Hematopoietic multipotent progenitor cell (in vitro differentiated cells): Measurements from ENCODE around the gene FBXW8. TPM values are rescaled to one million over a fixed set of nuclear protein-coding genes. Genes with fewer than 3 reads are reported as not detected.
"Not testable (repeated sequence)": the region's sequence is repeated elsewhere in the genome, so short reads cannot be mapped to it uniquely, and the experiment has no call there.

Experiments
- DNase-seq, 3 donors: peaks; one replicate each; pipeline ENCODE4 v3.0.0-alpha.2; 2011 to 2015; ENCODE audit warnings: low read depth in 2 of 3, low spot score in 2 of 3
- total RNA-seq: library from RNA; depleted of rRNA; stranded (reverse); fragments of >200 nt; gene quantifications from one replicate; pipeline ENCODE4 v1.2.3, GENCODE V29; 2012

FBXW8 gene
- total RNA-seq, 1 donor = 18.9 TPM

DNA sequence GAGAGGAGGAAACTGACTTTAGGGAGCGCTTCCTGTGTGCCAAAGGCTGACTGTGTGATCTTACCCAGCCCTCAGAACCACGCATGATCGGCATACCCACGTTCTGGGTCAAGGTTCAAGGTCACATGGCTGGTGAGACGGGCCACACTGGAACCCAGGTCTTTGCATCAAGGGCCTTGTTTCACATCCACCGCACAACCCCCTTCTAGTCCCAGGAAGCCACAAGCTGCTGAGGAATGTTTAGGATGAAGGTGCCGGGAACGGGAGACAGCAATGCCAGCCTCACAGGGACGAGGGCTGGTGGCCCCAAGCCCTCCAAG is 137.8 kb downstream of the FBXW8 start:
- DNase-seq = no peak

DNA sequence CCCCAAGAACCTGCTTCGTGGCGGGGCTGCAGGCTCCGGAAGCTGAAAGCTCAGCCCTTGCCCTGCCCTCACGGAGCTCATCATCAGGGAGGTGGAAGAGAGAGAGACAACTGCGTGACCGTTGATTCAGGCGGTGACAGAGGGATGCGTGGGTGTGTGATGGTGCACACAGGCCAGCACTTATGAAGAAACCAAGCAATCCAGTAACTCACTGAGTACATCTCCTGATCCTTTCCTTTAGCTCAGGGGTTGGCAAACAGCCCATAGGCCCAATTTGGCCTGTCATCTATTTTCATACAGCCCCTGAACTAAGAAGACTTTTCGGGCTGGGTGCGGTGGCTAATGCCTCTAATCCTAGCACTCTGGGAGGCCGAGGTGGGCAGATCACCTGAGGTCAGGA is 138.5 kb downstream of the FBXW8 start:
- DNase-seq = no peak

DNA sequence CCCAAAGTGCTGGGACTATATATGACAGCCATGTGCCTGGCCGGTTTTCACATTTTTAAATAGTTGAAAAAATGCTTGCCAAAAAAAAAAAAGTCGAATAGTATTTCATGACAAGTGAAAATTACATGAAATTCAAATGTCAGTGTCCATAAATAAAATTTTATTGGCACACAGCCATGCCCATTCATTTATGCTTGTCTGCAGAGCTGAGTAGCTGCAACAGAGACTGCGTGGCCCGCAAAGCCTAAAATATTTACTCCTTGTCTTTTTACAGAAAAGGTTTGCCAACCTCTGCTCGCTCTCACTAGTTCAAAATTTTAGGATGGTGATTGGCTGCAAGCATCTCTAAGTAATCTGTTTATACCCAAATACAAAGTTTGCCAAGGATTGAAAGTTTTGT is 139.3 kb downstream of the FBXW8 start:
- DNase-seq = no peak

DNA sequence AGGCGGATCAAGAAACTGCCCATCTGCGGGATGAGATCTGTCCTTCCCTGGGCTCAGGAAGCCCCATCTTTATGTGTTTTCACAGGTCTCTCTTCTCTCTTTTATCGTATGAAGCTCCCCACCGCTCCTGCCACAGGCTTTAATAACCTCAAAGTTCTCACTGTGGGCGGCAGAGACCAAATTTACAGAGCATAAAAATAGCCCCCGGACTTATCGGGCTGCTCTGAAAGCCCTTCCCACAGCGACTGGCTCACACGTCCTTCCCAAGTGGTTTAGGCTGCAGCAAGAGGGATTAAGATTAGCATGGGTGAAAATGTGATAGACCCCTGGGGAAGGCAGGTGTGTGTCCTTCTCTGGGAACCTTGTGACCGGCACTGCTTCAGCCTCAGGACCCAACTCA is 140.6 kb downstream of the FBXW8 start:
- no peak for DNase-seq

DNA sequence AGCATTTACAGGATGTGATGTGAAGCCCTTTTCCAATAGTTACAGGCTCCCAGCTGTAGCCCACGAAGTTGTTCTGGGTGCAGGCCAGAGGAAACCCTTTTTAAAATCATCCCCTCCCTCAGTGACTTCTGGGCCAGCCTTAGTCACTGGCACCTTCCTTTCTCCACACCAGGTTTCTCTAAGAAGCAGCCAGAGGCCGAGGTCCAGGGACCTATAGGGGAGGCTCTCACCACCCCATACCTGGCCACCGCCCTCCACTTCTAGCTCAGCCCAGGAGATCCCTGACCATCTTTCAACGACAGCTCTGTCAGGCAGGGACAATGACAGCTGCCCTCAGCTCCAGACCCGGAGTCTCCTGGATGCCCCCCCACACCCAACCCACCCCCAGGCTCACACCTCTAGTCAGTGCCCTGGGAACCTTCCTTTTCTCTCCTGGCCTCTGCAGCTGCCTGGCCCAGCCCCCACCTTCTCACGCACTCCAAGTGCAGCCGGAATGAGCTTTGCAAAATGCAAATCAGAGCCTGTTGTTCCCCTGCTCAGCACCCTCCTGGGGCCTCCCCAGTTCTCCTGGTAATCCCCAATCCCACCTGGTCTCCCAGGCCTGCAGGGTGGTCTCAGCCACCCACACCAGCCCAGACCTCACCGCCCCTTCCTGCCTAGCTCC is 141.8 kb downstream of the FBXW8 start:
- no peak for DNase-seq

DNA sequence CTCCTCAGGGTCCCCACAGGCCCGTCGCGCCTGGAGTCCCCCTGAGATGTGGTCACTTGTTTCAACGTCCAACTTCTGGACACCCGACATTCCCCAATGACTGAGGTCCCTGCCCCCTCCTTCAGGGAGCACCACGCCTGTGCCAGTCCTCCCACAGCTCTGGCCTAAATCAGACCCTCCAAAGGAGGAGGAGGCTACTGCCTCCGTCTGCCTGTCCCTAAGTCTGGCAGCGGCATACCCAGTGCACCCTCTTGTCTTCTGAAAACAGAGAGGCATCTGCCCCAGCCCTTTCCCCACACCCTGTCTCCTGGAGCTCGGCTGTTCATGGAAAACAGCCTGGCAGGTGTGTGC is 142.3 kb downstream of the FBXW8 start:
- no peak for DNase-seq

DNA sequence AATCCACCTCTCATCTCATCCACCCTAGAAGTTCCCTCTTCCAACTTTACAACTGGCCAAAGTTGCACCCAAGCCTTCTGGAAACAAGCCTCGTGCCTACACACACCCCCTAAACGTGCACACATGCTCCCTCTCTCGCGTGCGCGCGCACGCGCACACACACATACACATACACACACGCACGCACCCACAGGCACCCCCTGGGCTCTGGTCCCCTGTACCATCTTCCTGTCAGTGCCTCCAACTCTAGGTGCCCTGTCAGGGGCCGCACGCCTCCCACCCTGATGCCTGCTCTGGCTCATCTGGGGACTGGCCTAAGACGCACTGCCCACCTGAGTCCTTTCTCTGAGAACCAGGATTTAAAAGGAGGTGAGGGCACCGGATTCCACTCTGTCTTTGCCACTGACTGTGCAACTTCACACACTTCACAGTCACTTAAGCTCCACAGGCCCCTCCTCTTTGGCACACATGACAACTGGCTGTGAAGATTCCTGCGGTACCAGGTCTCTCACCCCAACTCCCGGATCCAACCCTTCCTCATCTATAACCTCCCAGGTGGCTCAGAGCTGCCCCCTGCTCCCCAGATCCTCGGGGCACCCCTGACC is 142.9 kb downstream of the FBXW8 start:
- DNase-seq = no peak

DNA sequence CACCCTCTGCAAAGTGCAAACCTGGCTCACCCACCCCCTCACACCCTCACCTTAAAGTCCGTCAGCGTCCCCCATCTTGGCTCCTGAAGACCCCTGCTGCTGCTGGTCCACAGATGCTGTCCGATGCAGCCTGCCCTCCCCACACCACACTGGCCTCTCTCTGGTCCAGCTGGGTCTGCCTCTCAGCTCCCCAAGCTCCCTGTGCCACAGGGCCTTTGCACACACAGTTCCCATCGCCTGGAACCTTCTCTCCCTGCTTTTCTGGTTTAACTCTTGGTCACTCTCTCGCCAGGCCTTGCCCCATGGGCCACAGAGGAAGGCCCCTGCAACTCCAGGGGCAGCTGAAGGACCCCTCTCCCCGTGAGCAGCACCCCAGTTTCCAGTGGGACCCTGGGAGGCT is 143.5 kb downstream of the FBXW8 start:
- no peak for DNase-seq

DNA sequence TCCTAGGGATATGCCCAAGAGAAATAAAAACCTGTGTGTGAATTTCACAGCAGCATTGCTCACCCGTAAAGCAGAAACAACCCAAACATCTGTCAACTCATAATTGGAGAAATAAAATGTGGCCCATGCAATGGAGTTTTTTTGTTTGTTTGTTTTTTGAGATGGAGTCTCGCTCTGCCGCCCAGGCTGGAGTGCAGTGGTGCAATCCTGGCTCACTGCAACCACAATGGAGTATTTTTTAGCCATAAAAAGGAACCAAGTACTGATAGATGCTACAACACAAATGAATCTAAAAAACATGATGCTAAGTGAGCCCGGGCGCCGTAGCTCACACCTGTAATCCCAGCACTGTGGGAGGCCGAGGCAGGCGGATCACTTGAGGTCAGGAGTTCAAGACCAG is 146.9 kb downstream of the FBXW8 start:
- not testable (repeated sequence) for DNase-seq

DNA sequence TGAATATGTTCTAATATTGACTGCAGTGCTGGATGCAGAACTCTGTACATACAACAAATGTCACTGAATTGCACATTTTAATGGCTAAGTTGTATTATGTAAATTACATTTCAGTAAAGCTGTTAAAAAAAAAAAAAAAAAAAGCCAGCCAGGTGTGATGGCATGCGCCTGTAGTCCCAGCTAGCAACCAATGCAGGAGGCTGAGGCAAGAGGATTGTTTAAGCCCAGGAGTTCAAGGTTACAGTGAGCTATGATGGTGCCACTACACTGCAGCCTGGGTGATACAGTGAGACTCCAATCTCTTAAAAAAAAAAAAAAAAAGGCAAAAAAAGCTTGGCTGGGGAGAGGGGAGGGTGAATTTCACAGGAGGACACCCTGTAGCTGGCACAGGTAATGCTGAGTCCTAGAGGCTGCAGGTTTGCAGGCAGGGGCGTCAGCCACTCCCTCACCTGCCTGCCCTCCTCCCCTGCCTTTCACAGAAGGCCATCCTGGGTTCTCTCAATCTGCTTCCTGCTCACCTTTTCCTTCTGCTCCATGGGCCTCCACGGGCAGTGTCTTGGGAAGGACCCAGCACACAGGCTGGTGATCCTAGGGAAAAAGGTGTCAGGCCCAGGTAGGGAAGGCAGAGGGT is 147.8 kb downstream of the FBXW8 start:
- no peak for DNase-seq

DNA sequence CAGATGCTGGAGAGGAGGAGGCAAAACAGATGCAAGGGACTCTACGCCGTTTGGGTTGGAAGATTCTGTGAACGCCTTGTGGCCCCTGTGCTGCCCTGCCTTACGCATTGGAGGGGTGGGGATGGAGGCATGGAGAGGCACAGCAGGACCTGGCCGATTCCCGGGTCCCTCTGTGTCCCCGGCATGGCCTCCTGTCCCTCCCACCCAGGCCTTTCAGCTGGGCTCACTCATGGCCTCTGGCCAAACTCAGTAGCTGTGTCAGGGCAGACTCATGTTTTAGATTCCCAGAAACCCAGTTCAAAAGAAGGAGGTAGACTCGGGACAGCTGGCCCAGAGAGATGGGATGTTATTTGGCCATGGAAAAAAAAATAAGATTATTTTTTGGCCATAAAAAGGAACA is 148.4 kb downstream of the FBXW8 start:
- no peak for DNase-seq

DNA sequence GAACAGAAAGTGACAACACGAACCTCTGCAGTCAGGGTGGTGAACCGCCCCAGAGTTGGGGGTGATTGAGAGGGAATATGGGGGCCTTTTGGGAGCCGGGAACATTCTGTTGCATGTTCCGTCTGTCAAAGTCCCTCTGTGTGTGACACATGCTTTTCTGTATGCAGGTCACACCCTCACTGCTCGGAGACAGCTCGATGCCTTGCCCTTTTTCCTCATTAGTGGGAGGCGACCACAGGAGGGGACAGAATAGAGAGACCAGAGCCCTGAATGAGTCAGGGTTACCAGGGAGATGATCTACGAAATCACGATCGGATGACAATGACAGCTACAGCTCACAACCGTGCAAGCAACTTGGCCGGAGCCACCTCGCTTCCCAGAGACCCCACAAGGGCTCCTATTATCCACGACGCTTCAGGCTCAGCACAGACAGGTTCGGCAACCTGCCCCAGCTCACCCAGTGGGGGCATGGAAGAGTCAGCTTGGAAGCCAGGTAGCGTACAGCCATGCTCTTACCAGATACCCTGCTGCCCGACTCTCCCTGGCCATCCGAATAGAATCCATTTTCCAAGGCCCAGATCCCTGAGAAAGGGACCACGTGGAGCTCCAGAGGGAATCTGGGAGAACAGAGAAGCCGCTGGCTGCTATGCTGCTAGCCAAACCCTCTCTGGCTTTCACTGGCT is 149.6 kb downstream of the FBXW8 start:
- no peak for DNase-seq

DNA sequence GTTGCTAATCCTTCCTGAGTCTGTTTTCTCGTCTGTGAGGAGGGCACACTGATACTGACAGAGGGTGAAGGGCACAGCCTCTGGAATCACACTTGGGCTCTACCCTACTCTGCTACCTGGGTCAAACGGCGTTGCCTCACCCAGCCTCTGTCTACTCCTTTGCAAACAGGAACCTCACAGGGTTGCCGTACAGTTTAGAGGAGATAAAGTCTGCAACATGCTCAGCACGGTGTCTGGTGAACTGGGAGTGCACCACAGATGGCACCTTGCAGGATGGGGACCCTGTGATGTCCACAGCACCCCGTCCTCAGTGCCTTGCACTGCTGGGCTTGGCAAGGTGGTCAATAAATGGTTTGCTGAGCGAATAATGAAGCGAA is 150.2 kb downstream of the FBXW8 start:
- no peak for DNase-seq

DNA sequence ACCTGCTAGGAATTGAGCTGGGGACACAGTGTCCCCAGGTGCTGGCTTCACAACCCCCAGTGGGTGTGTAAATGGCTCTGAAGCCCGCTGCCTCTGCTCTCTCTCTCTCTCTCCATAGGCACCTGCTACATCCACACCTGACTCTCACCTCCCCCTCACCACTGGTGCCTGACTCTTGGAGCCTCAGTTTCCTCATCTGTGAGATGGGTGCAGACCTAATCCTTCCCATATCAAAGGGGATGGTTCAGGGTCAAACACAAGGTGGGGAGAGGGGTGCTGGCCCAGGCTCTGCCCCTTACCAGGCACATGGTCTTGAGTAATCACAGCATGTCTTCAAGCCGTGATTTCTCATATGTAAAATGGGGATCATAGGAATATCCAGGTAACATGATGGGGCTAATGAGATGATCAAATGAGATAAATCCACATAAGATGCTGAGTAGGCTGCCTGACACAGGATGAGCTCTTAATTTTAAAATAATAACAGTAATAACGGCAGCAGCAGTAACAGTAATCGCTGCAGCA is 150.9 kb downstream of the FBXW8 start:
- no peak for DNase-seq

DNA sequence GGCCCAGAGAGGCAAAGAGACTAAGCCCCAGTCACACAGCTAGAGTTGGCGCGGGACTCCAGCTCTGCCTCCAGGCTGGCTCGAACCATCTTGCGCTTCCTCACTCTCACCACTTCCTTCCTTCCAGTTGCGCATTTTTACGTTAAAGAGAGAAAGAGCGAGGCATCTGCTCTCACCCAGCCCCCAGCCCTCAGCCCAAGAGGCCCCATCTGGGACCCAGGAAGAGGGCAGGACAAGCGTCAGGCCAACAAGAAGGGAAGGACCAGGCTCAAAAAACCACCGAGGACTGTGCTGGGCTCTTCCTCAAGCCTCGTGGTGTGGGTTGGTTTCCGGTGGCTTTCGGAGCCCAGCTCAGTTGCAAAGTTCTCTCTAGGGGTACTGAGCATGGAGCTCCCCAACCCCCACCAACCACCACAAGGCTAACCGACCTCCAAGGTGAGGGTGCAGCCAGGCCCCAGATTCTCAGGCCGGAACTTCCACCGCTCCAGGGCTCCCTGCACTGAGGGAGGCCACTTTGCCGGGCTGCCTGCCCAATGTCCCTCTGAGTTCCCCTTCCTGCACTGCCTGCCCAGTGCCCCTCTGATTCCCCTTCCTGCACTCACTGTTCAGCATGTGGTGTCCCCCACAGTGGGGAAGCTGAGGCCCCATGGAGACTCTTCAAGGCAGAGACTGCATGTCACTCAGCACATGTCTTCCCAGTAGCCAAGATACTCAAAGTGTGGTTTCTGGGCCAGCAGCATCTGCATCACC is 152.6 kb downstream of the FBXW8 start:
- DNase-seq = peak in 2 of 3 donors; percentile 61 to 87

DNA sequence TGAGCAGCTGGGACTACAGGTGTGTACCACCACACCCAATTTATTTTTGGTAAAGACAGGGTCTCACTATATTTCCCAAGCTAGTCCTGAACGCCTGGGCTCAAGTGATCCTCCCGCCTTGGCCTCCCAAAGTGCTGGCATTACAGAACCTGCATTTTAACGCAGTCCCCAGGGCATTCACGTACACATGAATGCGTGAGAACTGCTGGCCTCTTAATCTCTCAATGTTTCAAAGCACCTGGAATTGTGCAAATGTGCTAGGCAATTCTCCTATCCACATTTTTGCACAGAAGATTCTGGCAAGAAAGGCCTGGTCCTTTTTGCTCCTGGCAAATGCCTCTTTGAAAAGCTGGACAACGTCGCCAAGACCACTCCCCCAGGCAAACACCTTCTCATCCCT is 153.3 kb downstream of the FBXW8 start:
- no peak for DNase-seq

DNA sequence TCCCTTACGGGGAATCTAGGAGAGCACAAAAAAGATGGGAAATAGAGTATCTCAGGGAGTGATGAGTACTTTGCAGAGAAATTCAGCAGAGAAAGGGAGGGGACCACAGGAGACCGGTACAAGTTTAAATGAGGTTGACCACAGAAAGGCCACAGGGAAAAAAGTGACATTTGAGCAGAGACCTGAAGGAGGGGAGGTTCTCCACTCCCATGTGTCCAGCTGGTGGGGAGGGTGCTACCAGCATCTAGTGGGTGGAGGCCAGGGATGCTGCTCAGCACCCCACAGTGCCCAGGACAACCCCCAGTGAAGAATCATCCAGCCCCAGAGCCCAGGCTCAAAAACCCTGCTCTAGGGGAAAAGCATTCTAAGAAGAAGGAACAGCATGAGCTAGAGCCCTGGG is 153.8 kb downstream of the FBXW8 start:
- DNase-seq = no peak

DNA sequence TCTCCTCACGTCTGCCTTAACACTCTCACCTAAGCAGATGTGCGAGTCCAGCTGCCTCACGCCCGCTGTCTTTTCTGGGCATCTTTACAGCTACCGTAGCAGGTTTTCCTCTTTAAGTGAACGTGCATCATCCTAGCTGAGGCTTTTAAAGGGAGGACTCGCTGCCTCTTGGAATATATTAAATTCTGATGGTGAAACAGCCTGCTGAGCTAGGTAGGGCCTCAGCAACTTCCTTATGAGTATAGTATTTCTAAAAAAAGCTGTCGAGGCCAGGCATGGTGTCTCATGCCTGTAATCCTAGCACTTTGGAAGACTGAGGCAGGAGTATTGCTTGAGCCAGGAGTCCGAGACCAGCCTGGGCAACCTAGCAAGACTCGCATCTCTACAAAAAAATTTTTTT is 156.3 kb downstream of the FBXW8 start:
- DNase-seq = no peak

DNA sequence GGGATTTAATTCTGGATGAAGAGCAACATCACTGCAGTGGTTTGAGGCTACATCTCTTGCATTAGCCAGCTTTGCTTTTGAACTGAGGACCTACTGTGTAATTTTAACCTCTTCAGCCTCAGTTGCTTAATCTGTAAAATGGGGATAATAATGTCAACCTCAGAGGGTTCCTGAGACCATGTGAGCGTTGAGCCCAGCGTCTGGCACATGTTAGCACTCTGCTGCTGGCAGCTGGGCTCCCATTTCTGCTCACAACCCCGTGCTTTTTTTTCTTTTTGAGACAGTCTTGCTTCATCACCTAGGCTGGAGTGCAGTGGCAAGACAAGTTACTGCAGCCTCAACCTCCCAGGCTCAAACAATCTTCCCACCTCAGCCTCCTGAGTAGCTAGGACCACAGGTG is 156.9 kb downstream of the FBXW8 start:
- DNase-seq = no peak

DNA sequence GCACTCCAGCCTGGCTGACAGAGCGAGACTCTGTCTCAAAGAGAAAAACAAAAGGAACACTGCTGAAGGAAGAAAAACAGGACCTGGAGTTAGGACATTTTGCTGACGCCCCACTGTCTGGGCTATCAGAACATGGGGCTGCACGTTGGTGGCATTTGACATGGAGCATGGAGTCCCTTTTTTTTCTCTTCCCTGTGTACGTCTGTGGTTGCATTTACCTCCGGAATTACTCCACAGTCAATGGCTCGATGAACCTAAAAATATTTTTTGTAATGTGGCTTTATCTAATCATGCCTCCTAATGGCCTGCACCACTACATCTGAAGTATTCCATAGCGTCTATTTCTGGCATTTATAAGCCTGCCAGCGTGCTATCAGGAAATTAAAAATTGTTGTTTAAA is 157.7 kb downstream of the FBXW8 start:
- DNase-seq = no peak

DNA sequence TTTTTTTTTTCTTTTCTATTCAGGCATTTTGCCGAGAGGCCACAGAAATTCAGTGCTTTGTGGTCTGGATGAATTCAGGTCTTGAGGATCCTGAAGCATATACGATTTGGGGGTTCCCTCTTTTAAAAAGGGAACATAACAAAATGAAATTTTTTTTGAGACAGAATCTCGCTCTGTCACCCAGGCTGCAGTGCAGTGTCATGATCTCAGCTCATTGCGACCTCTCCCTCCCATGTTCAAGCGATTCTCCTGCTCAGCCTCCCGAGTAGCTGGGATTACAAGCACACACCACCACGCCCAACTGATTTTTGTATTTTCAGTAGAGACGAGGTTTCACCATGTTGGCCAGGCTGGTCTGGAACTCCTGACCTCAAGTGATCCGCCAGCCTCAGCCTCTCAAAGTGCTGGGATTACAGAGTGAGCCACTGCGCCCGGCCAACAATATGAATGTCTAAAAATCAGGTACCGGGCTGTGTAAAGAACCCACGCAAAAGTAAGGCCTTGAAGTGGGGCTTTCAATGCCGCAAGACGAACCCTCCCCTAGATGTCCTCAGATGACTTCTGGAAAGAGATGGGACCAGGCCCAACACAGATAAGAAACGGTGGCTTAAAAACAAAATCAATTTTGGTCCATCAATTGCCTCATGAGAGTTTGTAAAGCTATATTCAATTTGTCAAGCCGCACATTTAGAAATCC is 158.5 kb downstream of the FBXW8 start:
- peak in 1 of 3 donors; percentile 25 for DNase-seq
